Skeletal muscle tissue (tissue), 4 donors: ENCODE results near the gene FAM120B. TPM values are rescaled to one million over a fixed set of nuclear protein-coding genes. Genes with fewer than 3 reads are reported as not detected.
A peak's percentile ranks its signal among the peaks of the same experiment; 100 is the strongest.
"Not testable (repeated sequence)": the region's sequence is repeated elsewhere in the genome, so short reads cannot be mapped to it uniquely, and the experiment has no call there.

ENCODE experiments used
- H3K27ac ChIP-seq: one replicate; pipeline ENCODE4 v1.7.0; 2013; ENCODE audit warnings: mild to moderate bottlenecking, low read depth, low read length, inconsistent platforms
- H3K27me3 ChIP-seq, 3 donors: one replicate each; pipeline ENCODE4 v1.7.0; 2013; ENCODE audit warnings: low read length in 3 of 3; ENCODE audit not compliant: control insufficient read depth in 3 of 3, insufficient read depth in 3 of 3
- H3K36me3 ChIP-seq, 3 donors: one replicate each; pipeline ENCODE4 v1.7.0; 2013; ENCODE audit warnings: low read length in 3 of 3; ENCODE audit not compliant: control insufficient read depth in 3 of 3, insufficient read depth in 3 of 3
- H3K4me1 ChIP-seq, 3 donors: one replicate each; pipeline ENCODE4 v1.7.0; 2013; ENCODE audit warnings: low read length in 3 of 3, mild to moderate bottlenecking in 3 of 3; ENCODE audit not compliant: control insufficient read depth in 3 of 3, insufficient read depth in 3 of 3
- H3K4me3 ChIP-seq, 3 donors: one replicate each; pipeline ENCODE4 v1.7.0; 2013; ENCODE audit warnings: low read length in 3 of 3
- H3K9ac ChIP-seq, 3 donors: one replicate each; pipeline ENCODE4 v1.7.0; 2013; ENCODE audit warnings: low read length in 3 of 3, mild to moderate bottlenecking in 3 of 3, moderate library complexity in 2 of 3, low read depth in 1 of 3
- H3K9me3 ChIP-seq, 3 donors: one replicate each; pipeline ENCODE4 v1.7.0; 2013; ENCODE audit warnings: low read length in 3 of 3; ENCODE audit not compliant: control insufficient read depth in 3 of 3
- total RNA-seq: library from RNA; depleted of rRNA; stranded (reverse); fragments of >200 nt; gene quantifications from one replicate; pipeline ENCODE4 v1.2.3, GENCODE V29; 2014
- donor health status: Osteomylitis.

FAM120B gene
- total RNA-seq, 1 donor from 2014 or later, result 33.9 TPM

- Histone ChIP-seq H3K9me3 (no peaks in the 10 kb centered on the region), H3K36me3 (peaks cover 54 to 73% (median 59%) of the 10 kb centered on the region in 3 donors), H3K4me3 (no peak overlapping the region), H3K27me3 (no peaks in the 10 kb centered on the region), H3K27ac (no peak overlapping the region), H3K4me1 (no peaks in the 10 kb centered on the region), H3K9ac (no peak overlapping the region)
Observed at GRCh38 chr6:170393033-170393432, 86.5 kb downstream of the FAM120B start.

DNA sequence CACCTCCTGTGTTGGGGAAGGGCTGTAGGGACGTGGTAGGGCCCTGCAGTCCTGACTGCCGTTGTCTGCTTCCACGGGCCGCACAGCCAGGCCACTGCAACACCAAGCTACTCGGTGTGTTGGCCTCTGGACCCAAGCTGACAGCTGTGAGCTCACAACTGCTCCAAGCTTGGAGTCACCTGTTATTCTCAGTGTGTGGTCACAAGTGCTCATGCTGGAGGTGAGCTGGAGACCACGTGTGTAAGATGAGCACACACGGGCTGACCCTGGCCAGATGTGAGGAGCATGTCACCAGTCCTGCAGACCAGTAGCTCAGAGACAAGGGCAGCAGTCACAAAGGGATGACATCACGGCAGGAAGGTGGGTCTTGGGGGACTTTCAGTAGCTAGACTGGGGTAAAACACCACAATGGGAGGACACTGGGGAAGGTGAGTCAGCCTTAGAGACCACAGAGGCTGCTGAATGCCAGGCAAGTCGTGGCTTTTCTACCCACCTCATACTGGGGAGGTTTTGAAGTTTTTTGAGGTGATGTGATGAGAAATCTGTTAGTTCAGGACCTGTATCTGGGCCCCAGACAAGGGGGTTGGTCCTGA, 87.3 kb downstream of the FAM120B start:
- Histone ChIP-seq H3K27ac (no peak overlapping the region), H3K27me3 (no peaks in the 10 kb centered on the region), H3K36me3 (peaks cover 51 to 69% (median 58%) of the 10 kb centered on the region in 3 donors), H3K9ac (no peak overlapping the region), H3K9me3 (no peaks in the 10 kb centered on the region), H3K4me3 (no peak overlapping the region), H3K4me1 (no peaks in the 10 kb centered on the region)

DNA sequence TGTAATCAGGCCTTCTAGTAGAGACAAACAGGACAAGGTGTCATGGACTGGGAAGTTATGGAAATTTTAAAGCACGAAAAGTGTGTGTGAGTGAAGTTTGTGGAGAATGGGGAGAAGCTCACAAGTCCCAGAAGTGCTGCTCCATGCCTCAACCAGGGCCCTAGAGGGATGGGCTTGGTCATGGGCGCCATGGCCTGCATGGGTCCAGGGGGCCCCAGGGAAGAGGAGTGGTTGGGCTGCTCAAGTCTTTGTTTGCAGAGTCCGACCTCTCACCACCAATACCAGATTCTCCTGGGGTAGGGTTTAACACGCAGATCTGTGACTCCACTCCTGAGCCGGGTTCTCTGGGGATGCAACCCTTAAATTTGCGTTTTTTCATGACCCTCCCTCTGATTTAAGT, 88.4 kb downstream of the FAM120B start:
- Histone ChIP-seq H3K9me3 (no peaks in the 10 kb centered on the region), H3K36me3 (peaks cover 49 to 66% (median 55%) of the 10 kb centered on the region in 3 donors), H3K27me3 (no peaks in the 10 kb centered on the region), H3K4me3 (no peak overlapping the region), H3K9ac (no peak overlapping the region), H3K27ac (no peak overlapping the region), H3K4me1 (no peaks in the 10 kb centered on the region)

GRCh38 chr6:170398743-170399369, 92.3 kb downstream of the FAM120B start:
- not testable (repeated sequence) for H3K4me3 ChIP-seq, H3K27me3 ChIP-seq, H3K9ac ChIP-seq, H3K4me1 ChIP-seq, H3K27ac ChIP-seq, H3K9me3 ChIP-seq
- peaks cover 34 to 52% (median 45%) of the 10 kb centered on the region in 3 donors for H3K36me3 ChIP-seq

GRCh38 chr6:170399955-170400558, 93.5 kb downstream of the FAM120B start:
- H3K27ac ChIP-seq, H3K4me1 ChIP-seq, H3K4me3 ChIP-seq, H3K9me3 ChIP-seq, H3K27me3 ChIP-seq, H3K9ac ChIP-seq: not testable (repeated sequence)
- peaks cover 24 to 53% (median 45%) of the 10 kb centered on the region in 3 donors for H3K36me3 ChIP-seq

- peak overlapping the region in 1 of 3 donors; percentile 11 for H3K9ac ChIP-seq
- H3K4me1 ChIP-seq, result no peaks in the 10 kb centered on the region
- no peak overlapping the region for H3K27ac ChIP-seq
- H3K27me3 ChIP-seq, result no peaks in the 10 kb centered on the region
- H3K36me3 ChIP-seq, result peaks cover 8 to 42% (median 33%) of the 10 kb centered on the region in 3 donors
- H3K9me3 ChIP-seq, result no peaks in the 10 kb centered on the region
- no peak overlapping the region for H3K4me3 ChIP-seq
Observed at GRCh38 chr6:170402318-170403040, 95.9 kb downstream of the FAM120B start.

DNA sequence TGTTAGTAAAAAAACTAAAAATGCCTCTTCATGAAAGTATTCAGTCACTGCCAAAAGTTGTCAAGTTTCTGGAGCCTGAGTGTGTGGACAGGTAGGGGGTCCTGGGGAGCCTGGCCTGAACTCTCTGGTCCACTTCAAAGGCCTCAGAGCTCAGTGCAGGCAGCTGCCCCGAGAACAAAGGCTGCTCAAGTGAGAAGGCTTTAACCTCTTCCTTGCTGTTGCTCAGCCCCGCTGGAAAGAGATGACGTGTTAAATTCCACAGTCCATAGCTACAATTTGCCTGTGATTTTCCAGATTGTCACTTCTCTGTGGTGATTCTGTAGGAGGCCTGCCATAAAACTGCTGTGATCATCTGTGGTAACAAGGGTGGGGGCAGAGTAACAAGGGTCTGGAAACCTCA, 96.9 kb downstream of the FAM120B start:
- Histone ChIP-seq H3K9ac (no peak overlapping the region), H3K27ac (no peak overlapping the region), H3K27me3 (no peaks in the 10 kb centered on the region), H3K36me3 (peaks cover 2 to 36% (median 27%) of the 10 kb centered on the region in 3 donors), H3K4me1 (no peaks in the 10 kb centered on the region), H3K9me3 (no peaks in the 10 kb centered on the region), H3K4me3 (no peak overlapping the region)

GRCh38 chr6:170404036-170404435, 97.5 kb downstream of the FAM120B start:
- Histone ChIP-seq H3K27me3 (no peaks in the 10 kb centered on the region), H3K36me3 (peaks cover 2 to 36% (median 27%) of the 10 kb centered on the region in 3 donors), H3K9ac (no peak overlapping the region), H3K4me3 (no peak overlapping the region), H3K27ac (no peak overlapping the region), H3K4me1 (no peaks in the 10 kb centered on the region), H3K9me3 (no peaks in the 10 kb centered on the region)

DNA sequence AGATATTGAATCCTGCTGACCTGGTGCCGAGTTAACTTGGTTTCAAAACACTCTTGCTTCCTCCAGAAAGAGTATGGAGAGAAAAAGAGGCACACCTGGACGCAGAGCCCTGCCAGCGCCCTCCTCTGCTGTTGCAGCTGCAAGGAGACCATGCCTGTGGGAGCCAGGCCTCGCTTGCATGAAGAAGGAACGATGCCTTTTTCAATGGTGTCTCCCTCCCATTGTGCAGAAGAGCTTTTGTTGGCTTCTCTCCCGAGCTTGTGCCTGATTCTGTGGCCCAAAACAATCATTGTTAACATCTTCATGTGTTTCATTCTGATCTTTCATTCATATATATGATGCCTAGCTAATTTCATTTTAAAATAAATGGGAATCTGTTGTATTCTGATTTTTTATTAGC, 98.1 kb downstream of the FAM120B start:
- Histone ChIP-seq H3K27ac (no peak overlapping the region), H3K9ac (no peak overlapping the region), H3K27me3 (no peaks in the 10 kb centered on the region), H3K4me3 (no peak overlapping the region), H3K4me1 (no peaks in the 10 kb centered on the region), H3K9me3 (no peaks in the 10 kb centered on the region), H3K36me3 (peaks cover 2 to 36% (median 27%) of the 10 kb centered on the region in 3 donors)
